Measurements from ENCODE around the gene CD84.
"Not testable (repeated sequence)": the region's sequence is repeated elsewhere in the genome, so short reads cannot be mapped to it uniquely, and the experiment has no call there.

CD84 gene, protein sequence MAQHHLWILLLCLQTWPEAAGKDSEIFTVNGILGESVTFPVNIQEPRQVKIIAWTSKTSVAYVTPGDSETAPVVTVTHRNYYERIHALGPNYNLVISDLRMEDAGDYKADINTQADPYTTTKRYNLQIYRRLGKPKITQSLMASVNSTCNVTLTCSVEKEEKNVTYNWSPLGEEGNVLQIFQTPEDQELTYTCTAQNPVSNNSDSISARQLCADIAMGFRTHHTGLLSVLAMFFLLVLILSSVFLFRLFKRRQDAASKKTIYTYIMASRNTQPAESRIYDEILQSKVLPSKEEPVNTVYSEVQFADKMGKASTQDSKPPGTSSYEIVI

DNA sequence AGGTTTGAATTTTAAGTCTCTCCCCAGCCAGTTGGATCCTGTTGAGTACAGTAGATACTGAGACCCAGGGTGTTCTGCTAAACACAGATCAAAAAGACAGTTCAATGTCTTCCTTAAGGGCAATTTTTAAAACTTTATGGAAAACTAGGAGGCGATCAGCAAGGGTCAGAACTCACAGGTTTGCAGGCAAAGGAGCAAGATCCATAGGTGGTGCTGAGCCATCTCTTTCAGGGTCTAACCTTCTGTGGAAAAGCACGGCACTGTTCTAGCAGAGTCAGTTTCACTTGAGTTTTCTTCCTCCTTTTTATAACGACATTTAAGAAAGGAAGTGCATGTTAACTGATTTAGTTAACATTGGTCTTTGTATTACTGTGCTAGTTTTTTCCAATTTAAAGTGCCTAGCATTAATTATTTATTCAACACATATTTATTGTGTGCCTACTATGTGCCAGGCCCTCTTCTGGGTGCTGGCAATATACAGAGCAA, at the start of gene CD84:
TSS of gene CD84 (minus strand) at position 281 of the 486 bp plus-strand sequence. CDS start at position 222, 59 bp downstream.
- no peak for DNase-seq

- no peak for DNase-seq
These were observed 49.5 kb upstream of the CD84 start for GRCh38 chr1:160628799-160629263.

DNA sequence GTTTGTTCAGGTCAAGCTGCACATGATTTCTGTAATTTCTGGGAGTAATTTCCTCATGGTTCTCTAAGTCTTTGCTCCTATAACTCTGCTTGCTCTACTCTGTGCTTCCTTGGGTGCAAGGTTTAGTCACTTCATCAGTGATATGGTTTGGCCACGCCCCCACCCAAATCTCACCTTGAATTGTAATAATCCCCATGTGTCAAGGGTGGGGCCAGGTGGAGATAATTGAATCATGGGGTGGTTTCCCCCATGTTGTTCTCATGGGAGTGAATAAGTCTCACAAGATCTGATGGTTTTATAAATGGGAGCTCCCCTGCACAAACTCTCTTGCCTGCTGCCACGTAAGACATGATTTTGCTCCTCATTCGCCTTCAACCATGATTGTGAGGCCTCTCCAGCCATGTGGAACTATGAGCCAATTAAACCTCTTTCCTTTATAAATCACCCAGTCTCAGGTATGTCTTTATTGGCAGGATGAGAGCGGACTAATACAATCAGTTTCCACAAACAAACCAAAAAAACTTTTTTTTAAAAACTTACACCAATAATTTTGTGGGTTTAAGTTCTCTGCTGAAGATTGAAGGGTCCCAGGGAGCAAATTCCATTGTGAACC, 48.5 kb upstream of the CD84 start:
- DNase-seq: not testable (repeated sequence)

GRCh38 chr1:160626509-160627342, 47.4 kb upstream of the CD84 start:
- DNase-seq: no peak

GRCh38 chr1:160625725-160626498, 46.6 kb upstream of the CD84 start:
- DNase-seq: no peak

- no peak for DNase-seq
These were observed 46.0 kb upstream of the CD84 start for GRCh38 chr1:160625321-160625720.

GRCh38 chr1:160624464-160624863, 45.2 kb upstream of the CD84 start:
- DNase-seq: no peak

DNA sequence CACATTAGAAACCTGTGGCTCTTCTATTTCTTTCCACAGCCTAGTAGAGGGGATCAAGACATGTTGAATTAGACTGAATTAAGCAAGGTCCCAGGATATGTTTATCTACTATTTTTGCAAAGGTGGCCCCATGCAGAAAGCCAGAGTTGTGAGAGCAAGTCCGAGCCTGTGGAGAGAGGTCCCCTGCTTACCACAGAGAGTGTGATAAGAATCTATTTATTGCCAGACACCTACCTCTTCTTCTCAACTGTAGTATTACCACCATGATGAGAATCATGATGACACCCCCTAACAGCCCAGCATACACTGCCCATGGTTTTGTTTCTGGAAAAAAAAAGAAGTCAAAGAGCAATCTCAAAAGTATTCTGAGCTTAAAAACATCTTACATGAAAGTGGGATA, 44.6 kb upstream of the CD84 start:
- DNase-seq: no peak

GRCh38 chr1:160623227-160623633, 43.9 kb upstream of the CD84 start:
- no peak for DNase-seq

- DNase-seq: no peak
These were observed 43.4 kb upstream of the CD84 start for GRCh38 chr1:160622501-160623226.

DNA sequence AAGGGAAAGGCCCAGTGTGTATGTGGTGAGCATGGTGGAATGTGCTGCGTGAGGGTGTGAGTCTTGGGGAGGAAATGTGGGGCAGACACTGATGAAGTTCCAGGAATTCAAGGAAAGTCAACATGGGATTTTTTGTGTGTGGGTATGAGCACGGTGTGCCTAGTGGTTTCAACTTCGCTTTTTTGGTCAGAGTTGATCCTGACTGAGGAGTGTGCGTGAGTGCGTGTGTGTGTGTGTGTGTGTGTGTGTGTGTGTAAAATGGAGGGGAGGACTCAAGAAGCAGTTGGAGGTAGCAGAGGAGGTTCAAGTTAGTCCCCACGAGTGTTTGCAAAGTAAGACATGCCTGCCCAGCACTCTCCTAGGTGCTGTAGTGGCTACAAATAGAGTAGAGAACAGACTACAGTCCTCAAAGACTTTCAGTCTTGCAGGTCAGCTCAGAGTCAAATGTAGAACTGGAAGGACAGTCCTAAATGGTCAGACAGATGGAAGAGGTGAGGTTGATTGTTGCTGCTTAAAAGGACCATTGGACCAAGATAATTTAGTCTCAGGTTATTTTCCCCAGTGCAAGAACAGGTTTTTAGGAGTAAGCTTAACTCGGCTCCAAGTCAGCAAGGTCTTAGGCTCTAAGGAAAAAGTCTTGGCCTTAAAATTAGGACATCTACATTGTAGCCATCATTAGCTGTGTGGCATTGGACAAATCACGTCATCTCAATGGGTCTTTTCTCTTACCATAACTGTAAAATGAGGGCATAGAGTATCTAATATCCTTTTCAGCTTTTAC, 42.5 kb upstream of the CD84 start:
- no peak for DNase-seq

- DNase-seq: no peak
These were observed 41.8 kb upstream of the CD84 start for GRCh38 chr1:160620942-160621632.

GRCh38 chr1:160619742-160620277, 40.5 kb upstream of the CD84 start:
- DNase-seq: no peak

GRCh38 chr1:160618763-160619274, 39.5 kb upstream of the CD84 start:
- no peak for DNase-seq

DNA sequence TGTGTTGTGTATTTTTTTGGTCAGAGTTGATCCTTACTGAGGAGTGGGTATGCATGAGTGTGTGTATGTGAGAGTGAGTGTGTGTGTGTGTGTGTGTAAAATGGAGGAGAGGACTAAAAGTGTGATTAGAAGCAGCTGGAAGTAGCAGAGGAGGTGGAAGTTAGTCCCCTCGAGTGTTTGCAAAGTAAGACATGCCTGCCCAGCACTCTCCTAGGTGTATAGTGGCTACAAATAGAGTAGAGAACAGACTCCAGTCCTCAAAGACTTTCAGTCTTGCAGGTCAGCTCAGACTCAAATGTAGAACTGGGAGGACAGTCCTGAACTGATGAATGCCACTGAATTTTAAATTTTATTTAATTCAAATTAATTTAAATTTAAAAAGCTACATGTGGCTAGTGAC, 39.0 kb upstream of the CD84 start:
- no peak for DNase-seq

- DNase-seq: no peak
These were observed 36.4 kb upstream of the CD84 start for GRCh38 chr1:160615660-160616059.

DNA sequence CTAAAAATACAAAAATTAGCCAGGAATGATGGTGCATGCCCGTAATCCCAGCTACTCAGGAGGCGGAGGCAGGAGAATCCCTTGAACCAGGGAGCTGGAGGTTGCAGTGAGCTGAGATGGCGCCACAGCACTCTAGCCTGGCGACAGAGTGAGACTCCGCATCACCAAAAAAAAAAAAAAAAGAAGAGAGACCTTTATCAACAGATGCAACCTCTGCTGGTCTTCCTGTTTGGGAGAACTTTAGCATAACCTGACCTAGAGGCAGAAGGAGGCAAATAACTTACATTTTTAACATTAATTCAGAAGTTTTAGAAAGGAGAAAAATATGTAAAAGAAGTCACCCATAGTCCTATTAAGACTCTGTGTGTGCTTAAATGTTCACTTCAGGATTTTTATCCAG, 35.1 kb upstream of the CD84 start:
- no peak for DNase-seq

- DNase-seq: peak in 5 of 58 donors; percentile 5 to 19 (median 11)
These were observed 33.4 kb upstream of the CD84 start for GRCh38 chr1:160612613-160613218.

Data from anterior cingulate cortex (tissue), 58 donors.